Measurements from ENCODE around the gene SSH2. TPM values are rescaled to one million over a fixed set of nuclear protein-coding genes. Genes with fewer than 3 reads are reported as not detected.

SSH2 gene
- total and polyA plus RNA-seq, 2 donors from 2014 or later = 19.7 to 62.5 TPM

- intact Hi-C loops (cut with DNase I) = loop anchor here (10.0 kb wide), 1 partner anchor 131 kb away; no protein-coding TSS in a partner anchor
- TF ChIP-seq CTCF (IDR thresholded peaks at IDR 0.05; ENCODE audit: borderline replicate concordance, extremely low read depth, insufficient read depth) = no peak
- H3K4me3 ChIP-seq (ENCODE audit: low read length in 3 of 3) = no peak overlapping the region
Measured at GRCh38 chr17:29776026-29776425, 154.0 kb downstream of the SSH2 start.

GRCh38 chr17:29772981-29773380 lies 157.0 kb downstream of the SSH2 start:
- H3K36me3 ChIP-seq (ENCODE audit: control insufficient read depth in 2 of 3, insufficient read depth in 3 of 3, low read length in 3 of 3) = no peaks in the 10 kb centered on the region
- no peak for TF ChIP-seq CTCF (IDR thresholded peaks at IDR 0.05; ENCODE audit: borderline replicate concordance, extremely low read depth, insufficient read depth)
- intact Hi-C loops (cut with DNase I) = loop anchor here (10.0 kb wide), 1 partner anchor 128 kb away; no protein-coding TSS in a partner anchor
- no peaks in the 10 kb centered on the region for H3K27me3 ChIP-seq (ENCODE audit: control insufficient read depth, insufficient read depth, low read length)
- no peaks in the 10 kb centered on the region for H3K9me3 ChIP-seq (ENCODE audit: control insufficient read depth in 2 of 3, insufficient read depth in 1 of 3, low read length in 3 of 3)
- H3K9ac ChIP-seq (ENCODE audit: low read length in 3 of 3) = no peak overlapping the region
- H3K4me3 ChIP-seq (ENCODE audit: low read length in 3 of 3) = no peak overlapping the region
- H3K27ac ChIP-seq (ENCODE audit: low read depth in 2 of 2, low read length in 2 of 2) = no peak overlapping the region
- DNase-seq (no peak), FAIRE-seq (no peak)
- H3K4me1 ChIP-seq (ENCODE audit: control insufficient read depth in 2 of 3, insufficient read depth in 2 of 3, low read depth in 1 of 3, low read length in 3 of 3) = no peaks in the 10 kb centered on the region

More at GRCh38 chr17:29776026-29776425, 154.0 kb downstream of the SSH2 start:
- H3K9me3 ChIP-seq (ENCODE audit: control insufficient read depth in 2 of 3, insufficient read depth in 1 of 3, low read length in 3 of 3) = no peaks in the 10 kb centered on the region
- no peak overlapping the region for H3K9ac ChIP-seq (ENCODE audit: low read length in 3 of 3)
- no peak overlapping the region for H3K27ac ChIP-seq (ENCODE audit: low read depth in 2 of 2, low read length in 2 of 2)
- FAIRE-seq = no peak
- no peaks in the 10 kb centered on the region for H3K27me3 ChIP-seq (ENCODE audit: control insufficient read depth, insufficient read depth, low read length)
- no peaks in the 10 kb centered on the region for H3K4me1 ChIP-seq (ENCODE audit: control insufficient read depth in 2 of 3, insufficient read depth in 2 of 3, low read depth in 1 of 3, low read length in 3 of 3)
- no peaks in the 10 kb centered on the region for H3K36me3 ChIP-seq (ENCODE audit: control insufficient read depth in 2 of 3, insufficient read depth in 3 of 3, low read length in 3 of 3)
- no peak for DNase-seq

- H3K4me1 ChIP-seq (ENCODE audit: control insufficient read depth in 2 of 3, insufficient read depth in 2 of 3, low read depth in 1 of 3, low read length in 3 of 3) = no peaks in the 10 kb centered on the region
- H3K36me3 ChIP-seq (ENCODE audit: control insufficient read depth in 2 of 3, insufficient read depth in 3 of 3, low read length in 3 of 3) = no peaks in the 10 kb centered on the region
- no peak for TF ChIP-seq CTCF (IDR thresholded peaks at IDR 0.05; ENCODE audit: borderline replicate concordance, extremely low read depth, insufficient read depth)
- no peak overlapping the region for H3K4me3 ChIP-seq (ENCODE audit: low read length in 3 of 3)
- H3K9ac ChIP-seq (ENCODE audit: low read length in 3 of 3) = no peak overlapping the region
- peak in 3 of 5 donors; percentile 14 to 69 (median 54) for DNase-seq
- H3K27ac ChIP-seq (ENCODE audit: low read depth in 2 of 2, low read length in 2 of 2) = no peak overlapping the region
- intact Hi-C loops (cut with DNase I) = loop anchor here (10.0 kb wide), 1 partner anchor 127 kb away; no protein-coding TSS in a partner anchor
- FAIRE-seq = no peak
- no peaks in the 10 kb centered on the region for H3K9me3 ChIP-seq (ENCODE audit: control insufficient read depth in 2 of 3, insufficient read depth in 1 of 3, low read length in 3 of 3)
- no peaks in the 10 kb centered on the region for H3K27me3 ChIP-seq (ENCODE audit: control insufficient read depth, insufficient read depth, low read length)
Measured at GRCh38 chr17:29771546-29771945, 158.5 kb downstream of the SSH2 start.

GRCh38 chr17:29769225-29769624 lies 160.8 kb downstream of the SSH2 start:
- H3K27me3 ChIP-seq (ENCODE audit: control insufficient read depth, insufficient read depth, low read length) = no peaks in the 10 kb centered on the region
- DNase-seq (no peak), FAIRE-seq (no peak)
- TF ChIP-seq CTCF (IDR thresholded peaks at IDR 0.05; ENCODE audit: borderline replicate concordance, extremely low read depth, insufficient read depth) = no peak
- intact Hi-C loops (cut with DNase I) = no loop called here
- H3K9me3 ChIP-seq (ENCODE audit: control insufficient read depth in 2 of 3, insufficient read depth in 1 of 3, low read length in 3 of 3) = no peaks in the 10 kb centered on the region
- H3K4me1 ChIP-seq (ENCODE audit: control insufficient read depth in 2 of 3, insufficient read depth in 2 of 3, low read depth in 1 of 3, low read length in 3 of 3) = no peaks in the 10 kb centered on the region
- no peak overlapping the region for H3K9ac ChIP-seq (ENCODE audit: low read length in 3 of 3)
- H3K4me3 ChIP-seq (ENCODE audit: low read length in 3 of 3) = no peak overlapping the region
- H3K27ac ChIP-seq (ENCODE audit: low read depth in 2 of 2, low read length in 2 of 2) = no peak overlapping the region
- no peaks in the 10 kb centered on the region for H3K36me3 ChIP-seq (ENCODE audit: control insufficient read depth in 2 of 3, insufficient read depth in 3 of 3, low read length in 3 of 3)

Measured in kidney (tissue), 14 donors.